ENCODE results near the gene SAPCD2.

The SAPCD2 gene

GRCh38 chr9:137014166-137014565 lies 56.2 kb downstream of the SAPCD2 start:
- DNase-seq, result no peak

DNA sequence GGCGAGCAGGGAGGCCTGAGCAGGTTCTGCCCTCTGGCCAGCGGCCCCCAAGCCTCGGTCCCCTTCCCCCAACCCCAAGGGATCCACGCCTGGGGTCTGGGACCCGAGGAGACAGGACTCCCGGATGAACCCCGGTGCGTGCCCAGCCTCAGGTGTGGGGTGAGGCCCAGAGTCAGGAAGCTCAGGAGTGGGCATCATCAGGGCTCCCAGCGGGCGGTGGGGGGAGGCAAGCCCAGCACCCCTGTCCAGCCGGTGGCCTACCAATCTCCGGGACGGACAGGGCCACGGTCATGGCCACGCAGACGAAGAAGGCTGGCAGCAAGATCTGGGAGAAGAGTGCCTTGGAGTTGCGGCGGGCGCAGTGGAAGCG lies 56.8 kb downstream of the SAPCD2 start:
- no peak for DNase-seq

- DNase-seq, result no peak
Measured at GRCh38 chr9:137012694-137013570, 57.4 kb downstream of the SAPCD2 start.

Measured in suppressor macrophage treated with lipopolysaccharide for 1 hour (primary cell).